TTC549 (cell line): ENCODE data around the gene ZNF428.
"Not testable (repeated sequence)": the region's sequence is repeated elsewhere in the genome, so short reads cannot be mapped to it uniquely, and the experiment has no call there.

Experiments used
- FAIRE-seq: peaks from 2 replicates; lab custom pipeline; 2012; peaks lifted over from hg19 to GRCh38; lab: Jason Lieb, UNC

ZNF428 gene, protein sequence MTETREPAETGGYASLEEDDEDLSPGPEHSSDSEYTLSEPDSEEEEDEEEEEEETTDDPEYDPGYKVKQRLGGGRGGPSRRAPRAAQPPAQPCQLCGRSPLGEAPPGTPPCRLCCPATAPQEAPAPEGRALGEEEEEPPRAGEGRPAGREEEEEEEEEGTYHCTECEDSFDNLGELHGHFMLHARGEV

GRCh38 chr19:43619262-43620060 is at the start of gene ZNF428:
Gene ZNF428, minus strand, starts transcription at chr19:43619629. Its CDS starts 5,325 bp downstream, at chr19:43614304.
- no peak for FAIRE-seq

GRCh38 chr19:43668406-43669109 is 49.1 kb upstream of the ZNF428 start:
- peak; percentile 76 for FAIRE-seq

DNA sequence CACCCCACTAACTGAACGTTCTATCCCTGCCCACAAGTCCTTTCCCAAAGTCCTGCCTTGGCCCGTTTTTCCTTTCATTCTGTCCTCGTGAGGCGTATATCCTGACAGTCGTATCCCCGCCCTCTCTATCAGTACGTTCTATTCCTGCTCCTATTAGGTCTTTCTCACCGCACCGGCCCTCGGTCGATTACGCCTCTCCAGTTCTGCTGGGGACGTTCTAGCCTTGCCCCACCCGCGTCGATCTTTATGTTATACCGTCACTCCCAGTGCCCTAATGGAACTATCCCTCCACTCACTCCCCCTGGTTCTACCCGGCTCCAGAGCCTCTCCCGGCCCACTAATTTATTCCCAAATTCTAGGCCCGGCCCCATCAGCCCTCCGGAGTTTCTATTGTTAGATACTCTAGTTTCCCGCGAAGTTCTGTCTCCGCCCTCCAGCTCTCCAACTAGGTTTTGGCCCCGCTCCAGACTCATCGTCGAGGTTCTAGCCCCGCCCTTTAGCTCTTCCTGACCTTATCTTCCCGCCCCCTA is 48.5 kb upstream of the ZNF428 start:
- no peak for FAIRE-seq

DNA sequence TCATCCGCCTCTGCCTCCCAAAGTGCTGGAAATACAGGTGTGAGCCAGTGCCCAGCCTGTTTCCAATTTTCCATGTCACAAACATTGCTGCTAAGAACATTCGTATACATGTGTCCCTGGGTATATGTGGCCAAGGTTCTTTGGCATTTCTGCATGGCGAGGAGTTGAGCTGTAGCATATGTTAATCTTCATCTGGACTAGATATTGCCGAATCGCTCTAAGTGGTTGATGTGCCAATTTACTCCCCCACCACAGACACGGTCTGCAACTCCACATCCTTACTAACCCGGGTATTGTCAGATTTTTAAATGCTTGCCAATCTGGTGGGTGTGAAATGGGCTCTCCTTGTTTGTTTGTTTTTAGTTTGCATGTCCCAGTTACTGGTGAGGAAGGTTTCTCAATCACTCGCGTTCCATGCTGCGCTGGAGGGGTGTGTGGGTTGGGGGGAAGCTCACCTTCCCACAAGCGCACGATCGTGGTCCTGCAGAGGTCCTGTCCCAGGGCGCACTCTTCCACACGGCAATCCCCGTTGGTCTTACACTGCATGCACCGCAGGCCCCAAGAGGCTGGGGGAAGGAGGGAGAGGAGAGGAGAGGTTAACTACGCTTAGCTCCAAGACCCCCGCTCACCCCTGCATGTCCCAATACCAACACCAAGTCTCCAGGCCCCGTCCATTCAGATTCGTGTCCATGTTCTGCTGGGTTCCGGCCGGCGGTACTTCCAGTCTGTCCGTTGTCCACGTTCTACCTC is 47.9 kb upstream of the ZNF428 start:
- no peak for FAIRE-seq

DNA sequence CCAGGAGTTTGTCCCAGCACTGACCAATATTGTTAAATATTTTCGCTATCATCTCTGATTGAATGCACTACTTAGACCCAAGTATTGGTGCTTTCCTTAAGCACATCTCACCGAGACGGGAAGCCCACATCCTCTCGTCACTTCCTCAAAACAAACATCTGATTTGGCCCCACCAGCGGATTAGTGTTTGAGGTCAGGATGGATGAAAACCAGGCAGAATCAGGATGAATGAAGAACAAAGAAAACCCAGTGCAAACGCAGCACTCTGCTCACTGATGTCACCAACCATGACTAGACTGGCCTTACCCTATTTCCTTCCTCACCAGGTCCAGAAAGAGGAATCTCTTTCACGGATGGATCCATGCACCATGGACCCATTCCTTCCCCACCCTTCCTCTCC is 44.6 kb upstream of the ZNF428 start:
- no peak for FAIRE-seq

DNA sequence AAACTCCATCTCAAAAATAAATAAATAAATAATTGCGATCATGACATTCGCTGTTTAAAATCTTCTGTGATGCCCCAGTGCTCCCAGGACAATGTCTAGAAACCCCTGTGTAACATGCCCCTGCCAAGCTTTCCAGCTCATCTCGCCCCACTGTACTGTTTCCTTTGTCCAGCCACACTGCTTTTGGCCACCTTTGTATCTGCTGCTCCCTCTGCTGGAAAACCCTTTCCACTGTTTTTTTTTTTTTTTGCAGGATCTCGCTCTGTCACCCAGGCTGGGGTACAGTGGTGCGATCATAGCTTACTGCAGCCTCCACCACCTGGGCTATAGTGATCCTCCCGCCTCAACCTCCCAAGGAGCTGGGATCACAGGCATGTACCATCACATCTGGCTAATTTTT is 43.1 kb upstream of the ZNF428 start:
- no peak for FAIRE-seq

- no peak for FAIRE-seq
These were observed 41.5 kb upstream of the ZNF428 start for GRCh38 chr19:43660971-43661360.

GRCh38 chr19:43660301-43660970 is 41.0 kb upstream of the ZNF428 start:
- FAIRE-seq: no peak

GRCh38 chr19:43658494-43658893 is 39.1 kb upstream of the ZNF428 start:
- FAIRE-seq: no peak

GRCh38 chr19:43658001-43658400 is 38.6 kb upstream of the ZNF428 start:
- FAIRE-seq: no peak

- FAIRE-seq: no peak
These were observed 37.0 kb upstream of the ZNF428 start for GRCh38 chr19:43656436-43656835.

GRCh38 chr19:43652546-43652874 is 33.1 kb upstream of the ZNF428 start:
- no peak for FAIRE-seq

DNA sequence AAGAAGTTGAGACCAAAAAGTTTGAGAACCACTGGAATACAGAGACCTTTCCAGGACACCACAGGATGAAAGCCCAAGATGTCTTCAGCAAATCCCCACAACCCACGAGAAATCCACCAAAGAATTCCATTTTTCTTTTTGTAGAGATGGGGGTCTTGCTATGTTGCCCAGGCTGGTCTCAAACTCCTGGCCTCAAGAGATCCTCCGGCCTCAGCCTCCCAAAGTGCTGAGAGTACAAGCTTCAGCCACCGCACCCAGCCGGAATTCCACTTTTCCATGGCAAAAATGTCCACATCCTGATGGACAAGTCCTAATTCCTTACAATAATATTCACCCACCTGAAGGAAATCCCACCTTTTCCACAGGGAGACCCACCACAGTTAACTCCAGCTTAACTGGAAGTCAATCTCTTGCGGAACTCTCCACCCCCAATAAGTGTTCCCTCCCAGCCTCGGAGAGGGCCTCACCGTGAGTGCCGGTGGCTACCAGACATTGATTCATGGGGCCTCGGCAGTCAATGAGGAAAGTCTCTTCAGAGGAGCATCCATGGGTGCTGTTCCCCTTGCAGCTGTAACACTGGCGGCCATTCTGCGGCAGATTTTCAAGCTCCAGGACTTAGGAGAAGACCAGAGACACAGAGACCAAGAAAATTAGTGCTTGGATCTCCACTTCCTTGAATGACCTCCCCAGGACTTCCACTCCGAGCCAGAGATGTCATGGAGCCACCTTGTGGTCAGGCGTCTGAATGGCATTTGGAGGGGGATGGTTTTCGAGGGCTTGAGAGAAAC is 32.5 kb upstream of the ZNF428 start:
- peak; percentile 9 for FAIRE-seq

- FAIRE-seq: not testable (repeated sequence)
These were observed 30.8 kb upstream of the ZNF428 start for GRCh38 chr19:43650276-43650675.

- no peak for FAIRE-seq
These were observed 30.1 kb upstream of the ZNF428 start for GRCh38 chr19:43649514-43649913.

DNA sequence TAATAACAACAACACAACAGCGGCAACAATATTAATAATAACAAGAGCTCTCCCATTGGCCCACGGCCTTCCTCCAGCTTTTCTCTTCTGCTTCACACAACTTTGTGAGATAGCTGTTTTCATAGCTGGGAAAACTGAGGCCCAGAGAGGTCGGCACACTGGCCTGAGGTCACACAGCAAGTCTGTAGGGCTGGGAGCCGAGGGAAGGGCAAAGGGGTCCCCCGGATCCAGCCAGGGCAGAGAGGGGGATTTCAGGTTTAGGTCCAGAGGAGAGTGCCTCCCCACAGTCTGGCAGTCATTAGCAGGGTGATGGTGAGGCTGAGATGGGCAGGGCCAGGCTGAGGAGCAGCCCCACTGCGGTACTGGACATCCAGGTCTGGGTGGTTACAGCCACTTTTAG is 29.2 kb upstream of the ZNF428 start:
- no peak for FAIRE-seq

DNA sequence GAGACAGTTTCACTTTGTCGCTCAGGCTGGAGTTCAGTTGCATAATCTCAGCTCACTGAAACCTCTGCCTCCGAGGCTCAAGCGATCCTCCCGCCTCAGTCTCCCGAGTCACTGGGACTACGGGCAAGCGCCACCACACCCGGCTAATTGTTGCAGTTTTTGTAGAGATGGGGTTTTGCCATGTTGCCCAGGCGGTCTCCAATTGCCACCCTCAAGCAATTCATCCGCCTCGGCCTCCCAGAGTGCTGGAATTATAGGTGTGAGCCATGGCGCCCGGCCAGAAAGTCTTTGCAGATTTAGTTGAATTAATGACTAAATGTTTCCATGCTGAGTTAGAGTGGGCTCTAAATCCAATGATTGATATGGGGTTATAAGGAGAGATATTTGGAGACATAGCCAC is 24.8 kb upstream of the ZNF428 start:
- FAIRE-seq: no peak

DNA sequence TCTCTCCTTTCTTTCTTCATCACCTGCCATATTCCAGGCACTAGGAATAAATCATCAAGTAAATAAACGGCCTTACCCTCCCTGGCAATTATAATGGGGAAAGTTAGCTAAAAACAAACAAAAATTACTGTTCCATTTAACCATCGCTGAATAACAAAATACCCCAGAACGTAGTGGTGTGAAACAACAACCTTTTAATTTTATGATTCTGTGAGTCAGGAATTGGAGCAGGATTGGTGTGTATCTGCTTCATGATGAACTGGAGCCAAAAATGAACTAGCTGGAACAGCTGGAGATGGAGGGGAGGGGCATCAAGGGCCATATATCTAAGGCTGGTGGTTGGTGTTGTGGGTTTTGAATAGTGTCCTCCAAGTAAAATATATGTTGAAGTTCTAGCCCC is 23.9 kb upstream of the ZNF428 start:
- no peak for FAIRE-seq

GRCh38 chr19:43642531-43642930 is 23.1 kb upstream of the ZNF428 start:
- FAIRE-seq: no peak

- FAIRE-seq: no peak
These were observed 21.9 kb upstream of the ZNF428 start for GRCh38 chr19:43641333-43641732.

GRCh38 chr19:43640424-43640757 is 21.0 kb upstream of the ZNF428 start:
- FAIRE-seq: no peak
